ENCODE measurements around the gene TNS2. TPM values are rescaled to one million over a fixed set of nuclear protein-coding genes. Genes with fewer than 3 reads are reported as not detected.

TNS2 gene
- total RNA-seq, 6 experiments from 2014 or later: 50.5 to 139 (median 86.9) TPM

GRCh38 chr12:53100466-53101151 lies 50.7 kb downstream of the TNS2 start:
- H3K36me3 ChIP-seq: no peaks in the 10 kb centered on the region
- no peak overlapping the region for H3K4me3 ChIP-seq
- H3K27me3 ChIP-seq: no peaks in the 10 kb centered on the region
- no peak overlapping the region for H3K27ac ChIP-seq
- no peak for DNase-seq
- intact Hi-C loops (cut with DNase I): loop anchor here in 1 of 2 donors (5.0 kb wide), 1 partner anchor 33 kb away; no protein-coding TSS in a partner anchor
- WGBS (ENCODE audit: insufficient coverage, low coverage, low lambda C conversion rate, missing lambda C conversion rate): 91% methylated on average over 5 of the region's 13 CpGs
- ATAC-seq: no peak
- H3K9me3 ChIP-seq: no peaks in the 10 kb centered on the region
- TF ChIP-seq CTCF (IDR thresholded peaks at IDR 0.05) (no peak), POLR2A (IDR thresholded peaks at IDR 0.05) (no peak)
- peaks cover 0 to 46% (median 24%) of the 10 kb centered on the region in 4 donors for H3K4me1 ChIP-seq

- no peak for DNase-seq
- intact Hi-C loops (cut with DNase I): loop anchor here in 1 of 2 donors (5.0 kb wide), 1 partner anchor 34 kb away; no protein-coding TSS in a partner anchor
- 90% methylated on average over 7 of the region's 7 CpGs for WGBS (ENCODE audit: insufficient coverage, low coverage, low lambda C conversion rate, missing lambda C conversion rate)
- Histone ChIP-seq H3K4me3 (no peak overlapping the region), H3K9me3 (no peaks in the 10 kb centered on the region), H3K4me1 (peaks cover 0 to 49% (median 24%) of the 10 kb centered on the region in 4 donors), H3K27me3 (no peaks in the 10 kb centered on the region), H3K27ac (no peak overlapping the region), H3K36me3 (no peaks in the 10 kb centered on the region)
- no peak for TF ChIP-seq POLR2A (IDR thresholded peaks at IDR 0.05)
- no peak for TF ChIP-seq CTCF (IDR thresholded peaks at IDR 0.05)
- ATAC-seq: no peak
Observed at GRCh38 chr12:53101266-53101665, 51.4 kb downstream of the TNS2 start.

- Histone ChIP-seq H3K4me3 (no peak overlapping the region), H3K4me1 (peaks cover 0 to 49% (median 23%) of the 10 kb centered on the region in 4 donors), H3K27ac (peak overlapping the region; percentile 47 to 77 (median 67)), H3K36me3 (no peaks in the 10 kb centered on the region), H3K9me3 (no peaks in the 10 kb centered on the region), H3K27me3 (no peaks in the 10 kb centered on the region)
- WGBS (ENCODE audit: insufficient coverage, low coverage, low lambda C conversion rate, missing lambda C conversion rate): 45% methylated on average over 4 of the region's 12 CpGs
- TF ChIP-seq CTCF (IDR thresholded peaks at IDR 0.05) (no peak), POLR2A (IDR thresholded peaks at IDR 0.05) (no peak)
- DNase-seq (no peak), ATAC-seq (peak; percentile 45 to 64 (median 60))
- intact Hi-C loops (cut with DNase I): loop anchor here in 1 of 2 donors (5.0 kb wide), 1 partner anchor 35 kb away; no protein-coding TSS in a partner anchor
Observed at GRCh38 chr12:53101931-53102781, 52.3 kb downstream of the TNS2 start.

- intact Hi-C loops (cut with DNase I): loop anchor here in 1 of 2 donors (5.0 kb wide), 1 partner anchor 36 kb away; no protein-coding TSS in a partner anchor
- TF ChIP-seq CTCF (IDR thresholded peaks at IDR 0.05) (no peak), POLR2A (IDR thresholded peaks at IDR 0.05) (no peak)
- H3K4me3 ChIP-seq: no peak within 1 kb of the TSS
- H3K9me3 ChIP-seq: no peaks in the 10 kb centered on the region
- no peak for DNase-seq
- H3K27me3 ChIP-seq: no peaks in the 10 kb centered on the region
- no peaks in the 10 kb centered on the region for H3K36me3 ChIP-seq
- peak; percentile 19 to 42 (median 24) for ATAC-seq
- WGBS (ENCODE audit: insufficient coverage, low coverage, low lambda C conversion rate, missing lambda C conversion rate): 40% methylated on average over 15 of the region's 23 CpGs
- H3K27ac ChIP-seq: peak within 1 kb of the TSS; percentile 47 to 77 (median 67)
- peaks cover 0 to 49% (median 20%) of the 10 kb centered on the region in 4 donors for H3K4me1 ChIP-seq
Observed at GRCh38 chr12:53102883-53103807, 53.3 kb downstream of the TNS2 start, which contains the start of gene SOAT2. Gene SOAT2, plus strand, starts transcription at chr12:53103486. Its CDS starts 92 bp downstream, at chr12:53103578.

All from right lobe of liver (tissue), 6 donors.